Measurements from ENCODE around the gene MIGA2. TPM values are rescaled to one million over a fixed set of nuclear protein-coding genes. Genes with fewer than 3 reads are reported as not detected.

Gene MIGA2
- total RNA-seq, 2 experiments from 2014 or later = 34.6 to 35.8 TPM

GRCh38 chr9:128995791-128996190, 40.6 kb upstream of the MIGA2 start:
- H3K4me1 Mint-ChIP-seq (ENCODE audit: low read depth) = no peaks in the 10 kb centered on the region
- DNase-seq (no peak), ATAC-seq (no peak)
- no peak for TF ChIP-seq CTCF (IDR thresholded peaks at IDR 0.05)
- intact Hi-C loops (cut with micrococcal nuclease) = no loop called here
- no peaks in the 10 kb centered on the region for H3K27me3 Mint-ChIP-seq
- ChIA-PET CTCF (interaction anchor here (1.3 kb wide), 1 partner anchor 12 kb away, joined by 3 read pairs; no protein-coding TSS in a partner anchor), POLR2A (interaction anchor here (1.3 kb wide), 1 partner anchor 28 kb away, joined by 3 read pairs; no protein-coding TSS in a partner anchor)
- H3K36me3 Mint-ChIP-seq (ENCODE audit: low read depth) = peaks cover 57% of the 10 kb centered on the region
- no peak overlapping the region for H3K4me3 Mint-ChIP-seq
- H3K27ac Mint-ChIP-seq = no peak overlapping the region
- no peaks in the 10 kb centered on the region for H3K9me3 Mint-ChIP-seq

- POLR2A ChIA-PET = interaction anchor here (1.5 kb wide), 1 partner anchor 30 kb away, joined by 3 read pairs; no protein-coding TSS in a partner anchor
- Mint-ChIP-seq H3K9me3 (no peaks in the 10 kb centered on the region), H3K27me3 (no peaks in the 10 kb centered on the region), H3K27ac (no peak overlapping the region), H3K4me3 (no peak overlapping the region), H3K36me3 (ENCODE audit: low read depth) (peaks cover 63% of the 10 kb centered on the region), H3K4me1 (ENCODE audit: low read depth) (no peaks in the 10 kb centered on the region)
- CTCF ChIA-PET = interaction anchor here (1.3 kb wide), 1 partner anchor 9 kb away, joined by 4 read pairs; no protein-coding TSS in a partner anchor
- intact Hi-C loops (cut with micrococcal nuclease) = no loop called here
- no peak for DNase-seq
- no peak for TF ChIP-seq CTCF (IDR thresholded peaks at IDR 0.05)
- ATAC-seq = no peak
Observed at GRCh38 chr9:128998462-128998861, 38.0 kb upstream of the MIGA2 start.

GRCh38 chr9:128999581-129000206, 36.7 kb upstream of the MIGA2 start:
- Mint-ChIP-seq H3K27ac (no peak overlapping the region), H3K4me3 (no peak overlapping the region), H3K36me3 (ENCODE audit: low read depth) (peaks cover 54% of the 10 kb centered on the region), H3K27me3 (no peaks in the 10 kb centered on the region), H3K9me3 (no peaks in the 10 kb centered on the region), H3K4me1 (ENCODE audit: low read depth) (no peaks in the 10 kb centered on the region)
- no peak for ATAC-seq
- ChIA-PET POLR2A (interaction anchor here (0.9 kb wide), 1 partner anchor 8 kb away, joined by 3 read pairs; no protein-coding TSS in a partner anchor), CTCF (no interaction called here)
- intact Hi-C loops (cut with micrococcal nuclease) = no loop called here
- no peak for DNase-seq
- TF ChIP-seq CTCF (IDR thresholded peaks at IDR 0.05) = no peak

GRCh38 chr9:129001504-129002325, 34.7 kb upstream of the MIGA2 start:
- no peak overlapping the region for H3K4me3 Mint-ChIP-seq
- ChIA-PET POLR2A (interaction anchor here (0.8 to 1.0 kb wide), 4 partner anchors 31 to 376 kb away, joined by 3 to 4 read pairs (median 3); no protein-coding TSS in a partner anchor), CTCF (no interaction called here)
- no peaks in the 10 kb centered on the region for H3K9me3 Mint-ChIP-seq
- intact Hi-C loops (cut with micrococcal nuclease) = no loop called here
- no peak for DNase-seq
- H3K4me1 Mint-ChIP-seq (ENCODE audit: low read depth) = no peaks in the 10 kb centered on the region
- peaks cover 55% of the 10 kb centered on the region for H3K36me3 Mint-ChIP-seq (ENCODE audit: low read depth)
- ATAC-seq = no peak
- H3K27ac Mint-ChIP-seq = no peak overlapping the region
- H3K27me3 Mint-ChIP-seq = no peaks in the 10 kb centered on the region
- TF ChIP-seq CTCF (IDR thresholded peaks at IDR 0.05) = no peak
